NCI-H2107 treated with DMSO at 0.1 percent for 48 hours (cell line): ENCODE data around the gene MYO10.
"Not testable (repeated sequence)": the region's sequence is repeated elsewhere in the genome, so short reads cannot be mapped to it uniquely, and the experiment has no call there.

Experiments used
- DNase-seq: peaks from one replicate; lab custom pipeline; 2025; ENCODE audit not compliant: unreplicated experiment; lab: John Stamatoyannopoulos, UW

MYO10 gene

GRCh38 chr5:16722097-16722495, 214.0 kb downstream of the MYO10 start:
- no peak for DNase-seq

- DNase-seq = no peak
Measured at GRCh38 chr5:16721151-16722096, 214.7 kb downstream of the MYO10 start.

- not testable (repeated sequence) for DNase-seq
Measured at GRCh38 chr5:16718036-16718435, 218.1 kb downstream of the MYO10 start.

DNA sequence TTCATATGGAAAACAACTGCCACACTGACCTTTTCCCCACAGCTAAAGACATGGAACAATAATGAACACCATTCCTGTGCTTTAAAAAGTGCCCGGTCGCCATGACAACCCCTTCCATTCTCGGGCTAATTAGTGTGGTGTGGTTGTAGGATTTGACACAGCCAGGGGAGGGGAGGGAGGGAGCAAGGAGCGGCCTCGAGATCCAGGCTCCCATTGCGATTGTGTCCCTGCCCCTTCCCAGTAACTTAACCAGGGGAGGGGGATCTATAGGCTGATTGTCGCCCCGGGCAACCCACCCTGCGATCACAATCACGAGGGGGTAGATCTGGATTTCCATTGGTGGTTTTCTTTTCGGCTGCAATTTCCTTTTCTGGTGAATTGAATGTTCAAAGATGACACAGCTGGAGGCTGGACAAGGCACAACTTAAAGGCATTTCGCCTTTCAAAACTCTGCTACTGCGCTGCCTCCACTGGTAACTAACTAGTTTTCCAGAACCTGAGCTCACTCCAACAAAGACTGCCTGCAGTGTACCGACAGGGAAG, 222.6 kb downstream of the MYO10 start:
- DNase-seq = no peak

DNA sequence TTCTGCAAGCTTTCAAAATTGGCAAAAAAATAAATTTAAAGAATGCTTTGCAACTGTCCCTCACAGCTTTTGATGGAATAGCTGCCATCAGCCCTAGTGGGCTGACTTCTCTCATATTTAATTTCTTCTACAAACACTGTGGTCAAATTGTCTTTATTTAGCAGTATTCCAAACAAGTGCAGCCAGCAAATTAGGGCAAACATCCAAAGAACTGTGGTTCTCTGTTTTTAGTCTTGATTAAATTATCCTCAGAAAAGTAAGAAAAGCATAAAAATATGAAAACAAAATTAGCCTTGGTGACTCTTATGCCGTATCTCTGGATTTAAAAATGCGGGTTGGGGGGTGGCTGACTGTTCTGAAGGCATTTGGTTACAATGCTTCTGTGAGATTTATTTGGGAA, 223.5 kb downstream of the MYO10 start:
- DNase-seq = no peak

DNA sequence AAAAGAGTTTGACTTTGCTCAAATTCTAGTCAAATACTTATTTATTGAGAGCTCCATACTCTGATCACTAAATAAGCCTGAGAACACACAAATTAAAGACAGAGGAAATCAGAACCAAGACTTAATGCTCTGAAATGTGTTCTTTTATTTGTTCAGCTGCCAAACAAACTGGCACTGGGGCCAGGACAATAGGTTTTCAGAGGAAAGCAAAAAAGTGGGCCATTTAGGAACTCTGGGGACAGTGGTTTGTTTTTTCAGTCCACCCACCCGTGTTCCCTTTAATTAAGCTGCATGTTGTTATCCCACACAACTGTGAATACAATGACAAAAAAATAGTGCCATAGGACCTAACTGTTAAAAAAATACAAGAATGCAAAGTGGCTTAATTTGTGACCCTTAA, 223.9 kb downstream of the MYO10 start:
- DNase-seq = no peak

- DNase-seq = no peak
Measured at GRCh38 chr5:16709691-16710433, 226.2 kb downstream of the MYO10 start.

GRCh38 chr5:16707869-16708192, 228.3 kb downstream of the MYO10 start:
- no peak for DNase-seq

DNA sequence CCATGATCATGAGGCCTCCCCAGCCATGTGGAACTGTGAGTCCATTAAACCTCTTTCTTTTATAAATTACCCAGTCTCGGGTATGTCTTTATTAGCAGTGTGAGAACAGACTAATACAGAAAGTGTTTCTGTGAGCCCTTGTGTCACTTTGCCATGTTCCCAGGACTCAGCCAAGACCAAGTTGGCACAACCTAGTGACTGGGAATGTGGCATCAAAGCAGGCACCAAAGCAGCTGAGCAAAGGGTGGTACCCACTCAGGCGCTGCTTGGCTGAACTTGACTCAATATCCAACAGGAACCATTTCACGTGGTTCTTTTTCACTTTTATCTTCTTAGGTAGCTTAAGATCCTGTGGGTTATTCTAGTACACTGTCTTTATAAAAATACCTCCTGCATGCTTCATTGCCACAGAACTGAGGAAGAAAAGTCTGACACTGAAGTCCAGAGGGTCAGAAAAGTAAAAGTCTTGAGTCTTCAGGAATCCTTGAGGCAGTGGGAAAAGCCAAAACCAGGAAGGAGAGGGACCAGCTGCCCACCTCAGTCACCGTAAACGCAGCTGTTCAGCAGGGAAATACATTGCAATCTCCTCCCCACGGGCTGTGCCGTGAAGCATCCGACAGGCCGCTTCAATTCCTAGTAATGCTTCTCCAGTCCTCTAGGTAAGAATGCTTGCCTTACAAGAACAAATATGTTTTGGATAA, 228.8 kb downstream of the MYO10 start:
- no peak for DNase-seq

GRCh38 chr5:16704945-16705344, 231.1 kb downstream of the MYO10 start:
- DNase-seq = no peak

- no peak for DNase-seq
Measured at GRCh38 chr5:16702964-16703363, 233.1 kb downstream of the MYO10 start.

- no peak for DNase-seq
Measured at GRCh38 chr5:16701134-16702099, 234.7 kb downstream of the MYO10 start.

DNA sequence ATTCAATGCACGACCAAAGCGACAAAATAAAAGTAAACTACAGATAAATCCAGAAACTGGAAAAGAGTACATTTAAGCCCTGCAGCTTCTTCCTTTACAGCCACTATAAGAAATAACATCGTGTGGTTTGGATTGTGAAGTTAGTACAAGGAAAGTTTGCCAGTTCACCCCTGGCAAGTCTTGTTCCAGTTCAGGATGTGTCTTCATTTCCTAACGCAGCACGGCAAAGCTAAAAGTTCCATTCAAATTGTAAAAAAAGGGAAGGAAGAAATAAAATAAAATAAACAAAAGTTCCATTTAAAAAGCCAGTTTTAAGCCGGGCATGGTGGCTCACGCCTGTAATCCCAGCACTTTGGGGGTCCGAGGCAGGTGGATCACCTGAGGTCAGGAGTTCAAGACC, 236.0 kb downstream of the MYO10 start:
- no peak for DNase-seq

- DNase-seq = no peak
Measured at GRCh38 chr5:16695779-16696178, 240.3 kb downstream of the MYO10 start.

- no peak for DNase-seq
Measured at GRCh38 chr5:16693879-16694278, 242.2 kb downstream of the MYO10 start.

DNA sequence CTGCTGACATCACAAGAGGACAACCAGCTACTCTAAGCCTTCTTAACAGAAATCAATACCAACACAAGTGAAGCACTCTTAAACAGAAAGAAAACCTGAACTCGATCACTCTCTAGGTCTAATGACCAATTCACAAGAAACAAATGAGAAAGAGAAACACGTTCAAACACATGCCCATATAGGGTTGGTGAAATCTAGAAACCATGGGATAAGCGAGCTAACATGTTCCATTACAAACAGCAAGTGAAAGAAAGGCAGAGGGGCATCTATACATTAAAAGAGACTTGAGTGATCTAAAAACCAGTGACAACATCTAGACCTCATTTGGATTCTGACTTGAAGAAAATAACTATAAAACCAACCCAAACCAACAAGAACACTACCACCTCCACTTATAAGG, 244.4 kb downstream of the MYO10 start:
- DNase-seq = no peak

DNA sequence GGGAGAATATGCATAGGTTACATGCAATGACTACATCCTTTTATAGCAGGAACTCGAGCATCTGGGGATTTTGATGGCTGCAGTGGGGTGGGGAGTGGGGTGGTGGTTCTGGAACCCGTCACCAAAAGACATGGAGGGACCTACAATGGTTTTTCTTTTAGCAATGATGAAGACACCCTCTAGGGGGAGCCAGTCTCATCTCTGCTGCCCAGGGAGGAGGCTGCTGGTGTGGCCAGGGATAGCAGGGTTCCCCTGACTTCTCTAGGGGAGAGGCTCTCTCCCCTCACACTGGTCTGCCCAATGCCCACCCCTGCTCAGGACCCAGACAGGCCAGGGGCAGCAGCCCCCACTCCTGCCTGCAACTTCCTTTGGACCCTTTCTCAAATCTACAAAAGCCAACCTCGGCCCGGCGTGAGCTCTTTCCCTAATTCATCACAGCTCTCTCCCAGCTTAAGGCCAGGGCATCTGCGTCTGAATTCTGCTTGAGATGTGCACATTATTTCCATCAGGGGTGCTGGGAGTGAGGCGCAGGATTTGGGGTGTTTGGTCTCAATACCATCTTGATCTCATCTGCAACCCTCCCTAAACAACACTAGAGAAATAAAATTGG, 245.7 kb downstream of the MYO10 start:
- no peak for DNase-seq

DNA sequence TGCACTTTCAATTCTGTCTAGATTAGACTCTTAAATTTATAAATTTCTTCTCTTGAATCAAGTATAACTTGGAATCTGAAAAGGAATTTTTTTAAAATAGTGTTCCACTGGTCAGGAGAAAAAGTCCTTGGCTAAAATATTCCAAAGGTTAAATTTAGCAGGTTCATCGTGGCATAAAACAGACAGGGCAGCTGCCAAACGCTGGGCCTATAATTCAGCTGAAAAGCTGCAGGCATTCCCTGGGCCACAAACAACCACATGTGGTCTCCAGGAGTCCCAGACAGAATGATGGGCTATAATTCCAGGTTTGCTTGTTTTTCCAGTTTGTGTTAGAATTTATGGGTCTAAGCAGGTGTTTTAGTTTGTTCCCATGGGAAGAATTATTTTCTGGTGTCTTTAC, 248.2 kb downstream of the MYO10 start:
- DNase-seq = no peak

- DNase-seq = no peak
Measured at GRCh38 chr5:16685069-16685468, 251.0 kb downstream of the MYO10 start.

GRCh38 chr5:16681876-16682275, 254.2 kb downstream of the MYO10 start:
- DNase-seq = no peak
